A549 (cell line): Measurements from ENCODE around the gene PRKCG. TPM values are rescaled to one million over a fixed set of nuclear protein-coding genes. Genes with fewer than 3 reads are reported as not detected.

ENCODE experiments used
- ATAC-seq, 2 experiments: fragments of 200-7000 bp in 1 of 2; fragments of >200 bp in 1 of 2; cut with Nextera tagmentation in 1 of 2; cut with Tn5 transposase in 1 of 2; 3 replicates each; pipeline versions ENCODE4 v1.8.0 to v1.9.1; 2018 to 2020; ENCODE audit warnings: mild to moderate bottlenecking in 1 of 2, moderate library complexity in 1 of 2
- CTCF ChIA-PET: fragments of 300-600 bp; sonication (Branson Sonifier 250); formaldehyde crosslinking; extraction: SDS; loops from one replicate; lab custom pipeline; 2021; ENCODE audit warnings: antibody characterized with exemption, inconsistent platforms; lab: Yijun Ruan, JAX
- POLR2A ChIA-PET: fragments of 350-600 bp; formaldehyde crosslinking; extraction: SDS; loops from one replicate; lab custom pipeline; 2021; ENCODE audit warnings: antibody characterized with exemption, inconsistent platforms; lab: Yijun Ruan, JAX
- DNase-seq, 2 experiments: peaks; one replicate each; pipeline versions ENCODE4 v3.0.0 to v3.0.0-alpha.2; 2011 to 2016; ENCODE audit warnings: low read depth in 1 of 2, low spot score in 1 of 2
- FAIRE-seq: peaks from 2 replicates; lab custom pipeline; 2011; peaks lifted over from hg19 to GRCh38; lab: Jason Lieb, UNC
- H3K27ac ChIP-seq, 2 experiments: fragments of >200 bp; sonication (Bioruptor Twin); formaldehyde crosslinking; 3 replicates each; pipeline ENCODE4 v1.5.1; 2016 to 2017
- H3K4me1 ChIP-seq: fragments of >200 bp; sonication (Bioruptor Twin); formaldehyde crosslinking; 3 replicates; pipeline ENCODE4 v1.6.1; 2016
- H3K4me2 ChIP-seq: fragments of >200 bp; sonication (Bioruptor Twin); formaldehyde crosslinking; 3 replicates; pipeline ENCODE4 v1.6.1; 2016
- H3K4me3 ChIP-seq: fragments of >200 bp; sonication (Bioruptor Twin); formaldehyde crosslinking; 3 replicates; pipeline ENCODE4 v1.5.1; 2016
- H3K9me3 ChIP-seq: fragments of >200 bp; sonication (Bioruptor Twin); formaldehyde crosslinking; 3 replicates; pipeline ENCODE4 v1.6.1; 2016
- ATOH8 ChIP-seq: fragments of 250-450 bp; sonication (Bioruptor Pico); IDR thresholded peaks from 2 replicates; pipeline ENCODE4 v1.5.0; 2020; ENCODE audit warnings: low read depth, mild to moderate bottlenecking, moderate library complexity
- CBX8 ChIP-seq: fragments of 200-600 bp; sonication (generic); IDR thresholded peaks from 2 replicates; pipeline ENCODE4 v1.6.1; 2016
- CEBPB ChIP-seq, 2 experiments: fragments of >200 bp in 1 of 2; sonication (Bioruptor Twin) in 1 of 2; formaldehyde crosslinking in 1 of 2; IDR thresholded peaks; 2 replicates each; pipeline ENCODE4 v1.6.1; 2012 to 2016
- CHD4 ChIP-seq: fragments of 200-600 bp; sonication (generic); IDR thresholded peaks from 2 replicates; pipeline ENCODE4 v1.6.1; 2016; ENCODE audit warnings: antibody characterized with exemption, mild to moderate bottlenecking, borderline replicate concordance
- E2F6 ChIP-seq: IDR thresholded peaks from 2 replicates; pipeline ENCODE4 v1.6.1; 2012; ENCODE audit warnings: low read depth, borderline replicate concordance
- EHF ChIP-seq: fragments of 250-450 bp; sonication (Bioruptor Pico); IDR thresholded peaks from 2 replicates; pipeline ENCODE4 v1.5.0; 2020; ENCODE audit warnings: mild to moderate bottlenecking
- ELK1 ChIP-seq: fragments of 150-350 bp; IDR thresholded peaks from 2 replicates; pipeline ENCODE4 v1.6.1; 2014; ENCODE audit warnings: low read depth, mild to moderate bottlenecking, low read length
- ESRRA ChIP-seq: fragments of 150-350 bp; IDR thresholded peaks from 2 replicates; pipeline ENCODE4 v1.6.1; 2014; ENCODE audit warnings: mild to moderate bottlenecking, low read length, borderline replicate concordance
- FOSL2 ChIP-seq, 2 experiments: fragments of 450-650 bp in 1 of 2; fragments of >200 bp in 1 of 2; sonication (Bioruptor Twin) in 1 of 2; formaldehyde crosslinking; IDR thresholded peaks; 2 replicates each; pipeline versions ENCODE4 v1.5.0 to v1.6.1; 2016 to 2020; ENCODE audit warnings: mild to moderate bottlenecking in 1 of 2, moderate library complexity in 1 of 2
- FOXS1 ChIP-seq: fragments of 250-450 bp; sonication (Bioruptor Pico); IDR thresholded peaks from 2 replicates; pipeline ENCODE4 v1.5.0; 2020; ENCODE audit warnings: mild to moderate bottlenecking, moderate library complexity
- HDAC2 ChIP-seq: fragments of 200-600 bp; sonication (generic); IDR thresholded peaks from 2 replicates; pipeline ENCODE4 v1.6.1; 2016
- HES2 ChIP-seq: fragments of >200 bp; sonication (Bioruptor Twin); formaldehyde crosslinking; IDR thresholded peaks from 2 replicates; pipeline ENCODE4 v1.6.1; 2016
- HEYL ChIP-seq: fragments of 250-450 bp; sonication (Bioruptor Pico); IDR thresholded peaks from 2 replicates; pipeline ENCODE4 v1.8.0; 2021; ENCODE audit warnings: mild to moderate bottlenecking, moderate library complexity
- HMGXB4 ChIP-seq: fragments of 250-450 bp; sonication (Bioruptor Pico); IDR thresholded peaks from 2 replicates; pipeline ENCODE4 v1.5.0; 2021; ENCODE audit warnings: mild to moderate bottlenecking, moderate library complexity, borderline replicate concordance
- HOXA7 ChIP-seq: fragments of 250-450 bp; sonication (Bioruptor Pico); IDR thresholded peaks from 2 replicates; pipeline ENCODE4 v1.5.0; 2020; ENCODE audit warnings: mild to moderate bottlenecking, moderate library complexity
- HOXB13 ChIP-seq: fragments of 250-450 bp; sonication (Bioruptor Pico); IDR thresholded peaks from 2 replicates; pipeline ENCODE4 v1.5.0; 2020; ENCODE audit warnings: low read depth, mild to moderate bottlenecking, moderate library complexity
- JUNB ChIP-seq: fragments of >200 bp; sonication (Bioruptor Twin); formaldehyde crosslinking; IDR thresholded peaks from 2 replicates; pipeline ENCODE4 v1.6.1; 2016
- KDM1A ChIP-seq: fragments of 200-600 bp; sonication (generic); IDR thresholded peaks from 2 replicates; pipeline ENCODE4 v1.6.1; 2016; ENCODE audit warnings: low read depth, mild to moderate bottlenecking
- KDM5A ChIP-seq: fragments of 200-600 bp; sonication (generic); IDR thresholded peaks from 2 replicates; pipeline ENCODE4 v1.6.1; 2016; ENCODE audit warnings: antibody characterized with exemption, mild to moderate bottlenecking
- MAFK ChIP-seq: fragments of 450-650 bp; IDR thresholded peaks from 2 replicates; pipeline ENCODE4 v1.6.1; 2014; ENCODE audit not compliant: partially characterized antibody
- MAX ChIP-seq: IDR thresholded peaks from 2 replicates; pipeline ENCODE4 v1.6.1; 2012
- MYC ChIP-seq: IDR thresholded peaks from 2 replicates; pipeline ENCODE4 v1.6.1; 2012; ENCODE audit warnings: mild to moderate bottlenecking, inconsistent platforms, low read length, improper control_type of control experiment, borderline replicate concordance
- NFE2L2 ChIP-seq: fragments of 150-350 bp; conservative IDR thresholded peaks from 2 replicates; pipeline ENCODE4 v1.6.1; 2014; ENCODE audit warnings: low read length
- PBX3 ChIP-seq: IDR thresholded peaks from 2 replicates; pipeline ENCODE4 v1.6.1; 2012
- POLR2AphosphoS2 ChIP-seq: conservative IDR thresholded peaks from 2 replicates; pipeline ENCODE4 v1.6.1; 2012; ENCODE audit warnings: low read length, improper control_type of control experiment, inconsistent platforms
- RAD21 ChIP-seq, 2 experiments: fragments of >200 bp in 1 of 2; sonication (Bioruptor Twin) in 1 of 2; formaldehyde crosslinking in 1 of 2; IDR thresholded peaks in 1 of 2; conservative IDR thresholded peaks in 1 of 2; 2 replicates in 1 of 2; 3 replicates in 1 of 2; pipeline ENCODE4 v1.6.1; 2012 to 2018; ENCODE audit warnings: inconsistent platforms in 1 of 2
- RARB ChIP-seq: fragments of 250-450 bp; sonication (Bioruptor Pico); IDR thresholded peaks from 2 replicates; pipeline ENCODE4 v1.8.0; 2021; ENCODE audit warnings: mild to moderate bottlenecking, moderate library complexity
- RCOR1 ChIP-seq: fragments of 150-350 bp; IDR thresholded peaks from 2 replicates; pipeline ENCODE4 v1.6.1; 2014; ENCODE audit warnings: antibody characterized with exemption, low read length, low read depth
- SMC3 ChIP-seq: fragments of >200 bp; sonication (Bioruptor Twin); formaldehyde crosslinking; IDR thresholded peaks from 3 replicates; pipeline ENCODE4 v1.6.1; 2018; ENCODE audit warnings: inconsistent platforms
- SREBF2 ChIP-seq: fragments of 450-650 bp; IDR thresholded peaks from 2 replicates; pipeline ENCODE4 v1.6.1; 2014; ENCODE audit warnings: mild to moderate bottlenecking, moderate library complexity
- ZFP36 ChIP-seq: fragments of 450-650 bp; IDR thresholded peaks from 2 replicates; pipeline ENCODE4 v1.6.1; 2014; ENCODE audit warnings: borderline replicate concordance; ENCODE audit not compliant: partially characterized antibody
- ZNF302 ChIP-seq: fragments of 250-450 bp; sonication (Bioruptor Pico); IDR thresholded peaks from 2 replicates; pipeline ENCODE4 v1.9.0; 2021; ENCODE audit warnings: inconsistent platforms, mild to moderate bottlenecking, moderate library complexity
- ZSCAN20 ChIP-seq: fragments of 250-450 bp; sonication (Bioruptor Pico); IDR thresholded peaks from 2 replicates; pipeline ENCODE4 v1.8.0; 2022; ENCODE audit warnings: mild to moderate bottlenecking, moderate library complexity
- WGBS: methylation state at CpG from one replicate; pipeline ENCODE4 v1.1.6; 2017; ENCODE audit errors: missing lambda C conversion rate; 5-methylcytosine and 5-hydroxymethylcytosine counted together
- polyA plus RNA-seq, 4 experiments: library from polyadenylated mRNA; depleted of rRNA in 3 of 4; stranded (reverse); fragments of >200 nt; fragmentation: RNase III in 1 of 4; extraction: RNeasy Plus Mini Kit Qiagen cat#74134 plus additional on column Dnase treatment in 1 of 4; gene quantifications; 2 replicates in 3 of 4; 3 replicates in 1 of 4; pipeline ENCODE4 v1.2.3, GENCODE V29; 2011 to 2017

The PRKCG gene
- polyA plus RNA-seq, 2 of the 4 experiments (the other 2 are of a cell fraction) = 0.61 to 0.81 TPM

- DNase-seq = peak; percentile 92 to 93
- Histone ChIP-seq H3K4me1 (peaks cover 21% of the 10 kb centered on the region), H3K9me3 (no peaks in the 10 kb centered on the region), H3K27ac (peak overlapping the region; percentile 72 to 89), H3K4me3 (peak overlapping the region; percentile 44), H3K4me2 (peak overlapping the region; percentile 69)
- peak; percentile 74 for FAIRE-seq
- peak; percentile 64 to 78 for ATAC-seq
- POLR2A ChIA-PET = interaction anchor here (0.5 to 1.6 kb wide), 5 partner anchors 10 to 130 kb away, joined by 3 to 23 read pairs (median 6); partner anchors contain the start of gene MYADM
- CTCF ChIA-PET = interaction anchor here (0.6 to 1.6 kb wide), 10 partner anchors 9 to 219 kb away, joined by 3 to 5 read pairs (median 3); no protein-coding TSS in a partner anchor
- WGBS = 10% methylated on average over 43 of the region's 51 CpGs
- TF ChIP-seq ATOH8 = no peak
- TF ChIP-seq HDAC2 = no peak
- TF ChIP-seq RCOR1 = no peak
- TF ChIP-seq E2F6 = no peak
- no peak for TF ChIP-seq KDM1A
- TF ChIP-seq SREBF2 = no peak
- TF ChIP-seq FOSL2 (IDR thresholded peaks at IDR 0.05) = no peak
- TF ChIP-seq FOSL2 (CRISPR knock-in tag; IDR thresholded peaks at IDR 0.05) = 0 out of 2 replicates have a peak, but pooled peaks have one; percentile 1
- no peak for TF ChIP-seq ZSCAN20 (CRISPR knock-in tag)
- TF ChIP-seq ZFP36 = peak; percentile 23
- no peak for TF ChIP-seq HMGXB4
- no peak for TF ChIP-seq HEYL (CRISPR knock-in tag)
- TF ChIP-seq POLR2AphosphoS2 = peak; percentile 99
- peak; percentile 20; the same call in 1 of the 2 replicates for TF ChIP-seq MAX
- no peak for TF ChIP-seq CHD4
- no peak for TF ChIP-seq NFE2L2
- no peak for TF ChIP-seq ESRRA
- TF ChIP-seq CEBPB (IDR thresholded peaks at IDR 0.05) = no peak
- peak; percentile 43; the same call in 1 of the 2 replicates for TF ChIP-seq ELK1
- no peak for TF ChIP-seq JUNB
- no peak for TF ChIP-seq RAD21 (conservative IDR thresholded peaks at IDR 0.05 in 1 of 2, IDR thresholded peaks at IDR 0.05 in 1 of 2)
- no peak for TF ChIP-seq HES2
- no peak for TF ChIP-seq PBX3
- no peak for TF ChIP-seq ZNF302 (CRISPR knock-in tag)
- no peak for TF ChIP-seq HOXB13
- no peak for TF ChIP-seq MYC
- TF ChIP-seq CBX8 = no peak
- no peak for TF ChIP-seq MAFK
- TF ChIP-seq KDM5A = no peak
- peak; percentile 67 for TF ChIP-seq HOXA7 (CRISPR knock-in tag)
- TF ChIP-seq RARB (CRISPR knock-in tag) = no peak
- no peak for TF ChIP-seq FOXS1 (CRISPR knock-in tag)
- no peak for TF ChIP-seq SMC3
- TF ChIP-seq EHF (CRISPR knock-in tag) = no peak
Measured at GRCh38 chr19:53879140-53880081, 2.6 kb upstream of the PRKCG start.
